ENCODE results near the gene RAB25.
A peak's percentile ranks its signal among the peaks of the same experiment; 100 is the strongest.
"Not testable (repeated sequence)": the region's sequence is repeated elsewhere in the genome, so short reads cannot be mapped to it uniquely, and the experiment has no call there.

Gene RAB25

GRCh38 chr1:156114919-156115513 lies 54.1 kb downstream of the RAB25 start:
- no peaks in the 10 kb centered on the region for H3K27me3 ChIP-seq (ENCODE audit: control insufficient read depth, insufficient read depth, low read length)
- H3K27ac ChIP-seq (ENCODE audit: low read length) = no peak overlapping the region
- H3K4me1 ChIP-seq (ENCODE audit: control insufficient read depth, low read depth, low read length) = peaks cover 8% of the 10 kb centered on the region
- peak overlapping the region; percentile 70 for H3K4me3 ChIP-seq (ENCODE audit: low read length)
- H3K9me3 ChIP-seq (ENCODE audit: control insufficient read depth, low read depth, low read length) = no peaks in the 10 kb centered on the region
- peak overlapping the region; percentile 50 for H3K9ac ChIP-seq (ENCODE audit: low read length)
- no peaks in the 10 kb centered on the region for H3K36me3 ChIP-seq (ENCODE audit: control insufficient read depth, low read depth, low read length)

GRCh38 chr1:156115514-156116374 lies 54.8 kb downstream of the RAB25 start:
- Histone ChIP-seq H3K9me3 (ENCODE audit: control insufficient read depth, low read depth, low read length) (no peaks in the 10 kb centered on the region), H3K27me3 (ENCODE audit: control insufficient read depth, insufficient read depth, low read length) (no peaks in the 10 kb centered on the region), H3K27ac (ENCODE audit: low read length) (no peak overlapping the region), H3K4me3 (ENCODE audit: low read length) (peak overlapping the region; percentile 70), H3K9ac (ENCODE audit: low read length) (no peak overlapping the region), H3K36me3 (ENCODE audit: control insufficient read depth, low read depth, low read length) (no peaks in the 10 kb centered on the region), H3K4me1 (ENCODE audit: control insufficient read depth, low read depth, low read length) (peaks cover 12% of the 10 kb centered on the region)

- H3K4me3 ChIP-seq (ENCODE audit: low read length); H3K9me3 ChIP-seq (ENCODE audit: control insufficient read depth, low read depth, low read length); H3K27me3 ChIP-seq (ENCODE audit: control insufficient read depth, insufficient read depth, low read length); H3K36me3 ChIP-seq (ENCODE audit: control insufficient read depth, low read depth, low read length); H3K27ac ChIP-seq (ENCODE audit: low read length); H3K9ac ChIP-seq (ENCODE audit: low read length): not testable (repeated sequence)
- peaks cover 17% of the 10 kb centered on the region for H3K4me1 ChIP-seq (ENCODE audit: control insufficient read depth, low read depth, low read length)
These were observed 55.8 kb downstream of the RAB25 start for GRCh38 chr1:156116731-156117130.

- Histone ChIP-seq H3K4me3 (ENCODE audit: low read length) (no peak overlapping the region), H3K27ac (ENCODE audit: low read length) (no peak overlapping the region), H3K36me3 (ENCODE audit: control insufficient read depth, low read depth, low read length) (no peaks in the 10 kb centered on the region), H3K27me3 (ENCODE audit: control insufficient read depth, insufficient read depth, low read length) (no peaks in the 10 kb centered on the region), H3K9me3 (ENCODE audit: control insufficient read depth, low read depth, low read length) (no peaks in the 10 kb centered on the region), H3K9ac (ENCODE audit: low read length) (no peak overlapping the region), H3K4me1 (ENCODE audit: control insufficient read depth, low read depth, low read length) (peaks cover 21% of the 10 kb centered on the region)
These were observed 56.6 kb downstream of the RAB25 start for GRCh38 chr1:156117414-156118176.

- no peak overlapping the region for H3K9ac ChIP-seq (ENCODE audit: low read length)
- H3K4me1 ChIP-seq (ENCODE audit: control insufficient read depth, low read depth, low read length) = peaks cover 27% of the 10 kb centered on the region
- no peak overlapping the region for H3K27ac ChIP-seq (ENCODE audit: low read length)
- H3K9me3 ChIP-seq (ENCODE audit: control insufficient read depth, low read depth, low read length) = no peaks in the 10 kb centered on the region
- H3K27me3 ChIP-seq (ENCODE audit: control insufficient read depth, insufficient read depth, low read length) = no peaks in the 10 kb centered on the region
- H3K4me3 ChIP-seq (ENCODE audit: low read length) = no peak overlapping the region
- H3K36me3 ChIP-seq (ENCODE audit: control insufficient read depth, low read depth, low read length) = no peaks in the 10 kb centered on the region
These were observed 57.4 kb downstream of the RAB25 start for GRCh38 chr1:156118177-156118868.

GRCh38 chr1:156119503-156120209 lies 58.7 kb downstream of the RAB25 start:
- Histone ChIP-seq H3K27ac (ENCODE audit: low read length) (no peak overlapping the region), H3K4me1 (ENCODE audit: control insufficient read depth, low read depth, low read length) (peaks cover 28% of the 10 kb centered on the region), H3K9ac (ENCODE audit: low read length) (no peak overlapping the region)

More at GRCh38 chr1:156119503-156120209, 58.7 kb downstream of the RAB25 start:
- H3K4me3 ChIP-seq (ENCODE audit: low read length) = no peak overlapping the region
- H3K9me3 ChIP-seq (ENCODE audit: control insufficient read depth, low read depth, low read length) = no peaks in the 10 kb centered on the region
- H3K27me3 ChIP-seq (ENCODE audit: control insufficient read depth, insufficient read depth, low read length) = no peaks in the 10 kb centered on the region
- H3K36me3 ChIP-seq (ENCODE audit: control insufficient read depth, low read depth, low read length) = no peaks in the 10 kb centered on the region

Measured in iPS-18a (cell line).